Ramos (cell line): Measurements from ENCODE around the gene C1orf74.

Experiments
- in situ Hi-C: fragments of 300-500 bp; cut with MboI; formaldehyde crosslinking; loops from one replicate; pipeline ENCODE4 v1.14.3; 2022; ENCODE audit warnings: low sequenced_read_pairs; ENCODE audit not compliant: unreplicated experiment

The C1orf74 gene

DNA sequence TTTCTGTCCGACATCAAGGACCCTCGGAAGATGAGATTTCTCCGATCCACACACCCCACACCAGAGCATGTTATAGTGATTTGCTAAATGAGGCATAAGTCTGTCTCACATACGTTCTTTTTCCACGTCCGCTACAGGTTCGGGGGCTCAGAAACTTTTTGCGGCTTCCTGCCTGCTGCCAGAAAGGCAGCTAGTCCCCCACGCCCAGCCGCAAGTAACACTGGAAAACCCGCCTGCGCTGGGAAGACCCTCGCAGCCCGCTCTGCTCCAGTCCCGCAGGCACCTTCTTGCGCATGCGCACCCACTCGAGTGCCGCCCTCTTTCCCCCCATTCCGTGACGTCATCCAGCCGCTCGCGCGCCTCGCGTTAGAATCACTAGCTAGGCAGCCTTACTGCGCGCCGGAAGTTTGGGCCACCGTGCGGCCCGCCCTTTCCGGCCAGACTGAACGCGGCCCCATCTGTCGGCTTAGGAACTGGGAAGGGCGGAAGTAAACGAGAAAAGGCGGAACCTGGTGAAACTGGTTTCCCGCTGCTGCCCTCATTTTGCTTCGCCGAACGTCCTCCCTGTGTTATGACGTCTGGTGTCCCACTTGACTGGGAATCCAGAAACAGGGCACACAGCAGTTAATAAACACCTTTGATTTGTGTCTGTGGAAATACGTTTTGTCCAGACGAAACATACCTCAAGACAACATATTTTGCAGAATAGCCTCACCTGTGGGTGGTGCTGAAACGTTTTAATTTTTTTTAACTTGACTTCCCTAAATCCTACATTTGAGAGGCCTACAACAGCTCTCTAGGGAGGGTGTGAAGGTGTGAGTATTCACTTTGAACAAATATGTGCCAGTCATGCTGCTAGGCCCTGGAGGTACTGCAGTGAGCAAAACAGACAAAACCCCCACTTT lies at the start of gene C1orf74:
Gene C1orf74, minus strand, starts transcription at position 295 of the 905 bp plus-strand sequence. CDS start 925 bp downstream, outside the sequence.
- in situ Hi-C loops: no loop called here

DNA sequence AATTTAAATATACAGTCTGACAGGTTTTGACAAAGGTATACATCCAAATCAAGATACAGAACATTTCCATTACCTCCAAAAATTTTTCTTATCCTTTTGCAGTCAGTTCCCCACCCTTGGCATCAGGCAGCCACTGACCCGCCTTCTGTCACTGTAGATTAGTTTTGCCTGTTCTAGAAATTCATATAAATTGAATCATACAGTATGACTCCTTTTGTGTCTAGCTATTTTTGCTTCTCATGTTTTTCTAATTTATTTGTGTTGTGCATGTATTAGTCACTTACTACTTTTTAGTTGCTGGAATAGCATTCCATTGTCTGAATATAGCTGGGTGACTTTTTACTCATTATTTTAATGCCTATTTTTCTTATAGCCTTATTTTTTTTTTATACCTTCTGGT lies 47.3 kb upstream of the C1orf74 start:
- in situ Hi-C loops: no loop called here

DNA sequence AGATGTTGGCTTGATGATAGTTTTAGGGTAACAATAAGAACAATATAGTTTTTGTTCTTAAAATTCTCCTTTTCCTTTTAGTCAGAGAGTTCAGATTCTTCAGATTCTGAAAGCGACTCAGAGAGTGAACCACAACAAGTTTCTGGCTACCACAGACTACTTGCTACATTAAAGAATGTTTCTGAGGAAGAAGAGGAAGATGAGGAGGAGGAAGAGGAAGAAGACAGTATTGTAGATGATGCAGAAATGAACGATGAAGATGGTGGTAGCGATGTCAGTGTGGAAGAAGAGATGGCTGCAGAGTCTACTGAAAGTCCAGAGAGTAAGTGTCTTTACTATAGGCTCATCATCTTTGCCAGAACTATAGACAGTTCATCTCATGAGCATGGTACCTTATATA lies 46.4 kb upstream of the C1orf74 start:
- in situ Hi-C loops: no loop called here

DNA sequence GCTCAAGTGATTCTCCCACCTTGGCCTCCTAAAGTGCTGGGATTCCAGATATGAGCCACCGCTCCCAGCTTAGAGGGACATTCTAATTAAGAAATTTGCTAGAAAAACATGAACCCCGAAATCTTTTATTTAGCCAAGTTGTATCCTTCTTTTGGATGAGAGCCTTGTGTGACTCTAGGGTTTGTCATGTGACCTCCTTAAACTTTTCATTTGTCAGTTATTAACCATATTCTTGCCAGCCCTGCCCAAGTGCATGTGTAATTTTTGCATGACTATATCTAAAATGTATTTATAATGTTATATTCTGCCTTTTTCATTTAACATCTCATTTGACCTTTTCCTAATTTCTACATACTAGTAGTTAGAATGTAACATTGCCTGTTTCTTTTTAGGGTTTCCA lies 45.4 kb upstream of the C1orf74 start:
- in situ Hi-C loops: no loop called here

DNA sequence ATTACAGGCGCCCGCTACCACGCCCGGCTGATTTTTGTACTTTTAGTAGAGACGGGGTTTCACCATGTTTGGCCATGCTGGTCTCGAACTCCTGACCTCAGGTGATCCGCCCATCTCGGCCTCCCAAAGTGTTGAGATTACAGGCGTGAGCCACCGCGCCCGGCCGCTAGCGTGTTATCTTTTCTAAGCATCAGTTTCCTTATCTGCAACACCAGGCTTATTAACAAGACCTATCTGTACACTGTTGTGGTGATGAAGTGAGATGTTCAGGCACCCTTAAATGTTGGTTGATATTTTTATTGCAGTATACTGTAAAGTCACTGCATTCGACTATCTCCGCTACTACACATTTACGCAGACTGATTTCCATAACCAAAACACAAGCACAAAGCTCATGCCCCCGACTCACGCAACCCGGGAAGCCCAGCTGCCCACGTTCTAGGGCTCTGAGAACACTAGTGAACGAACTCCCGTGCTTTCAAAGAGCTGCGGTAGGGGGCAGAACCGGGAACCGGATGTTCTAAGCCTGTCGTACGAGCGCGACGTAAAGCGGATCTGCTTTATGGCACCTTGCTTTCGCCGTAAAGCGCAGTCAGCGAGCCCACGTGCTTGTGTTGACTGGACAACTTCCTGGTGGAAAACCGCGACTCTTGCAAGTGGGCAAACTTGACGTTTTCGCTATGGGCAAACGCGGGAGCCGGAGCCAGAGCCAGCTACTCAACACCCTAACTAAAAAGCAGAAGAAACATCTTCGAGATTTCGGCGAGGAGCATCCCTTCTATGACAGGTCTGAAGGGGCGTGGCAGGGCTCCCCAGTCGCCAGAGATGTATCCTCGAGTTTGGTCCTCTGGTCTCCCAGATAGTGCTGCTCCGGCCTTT lies 43.3 kb upstream of the C1orf74 start, which contains the start of gene UTP25:
Gene UTP25, plus strand, starts transcription at position 589 of the 879 bp plus-strand sequence. Its CDS starts 92 bp downstream, at position 681.
- in situ Hi-C loops: no loop called here

DNA sequence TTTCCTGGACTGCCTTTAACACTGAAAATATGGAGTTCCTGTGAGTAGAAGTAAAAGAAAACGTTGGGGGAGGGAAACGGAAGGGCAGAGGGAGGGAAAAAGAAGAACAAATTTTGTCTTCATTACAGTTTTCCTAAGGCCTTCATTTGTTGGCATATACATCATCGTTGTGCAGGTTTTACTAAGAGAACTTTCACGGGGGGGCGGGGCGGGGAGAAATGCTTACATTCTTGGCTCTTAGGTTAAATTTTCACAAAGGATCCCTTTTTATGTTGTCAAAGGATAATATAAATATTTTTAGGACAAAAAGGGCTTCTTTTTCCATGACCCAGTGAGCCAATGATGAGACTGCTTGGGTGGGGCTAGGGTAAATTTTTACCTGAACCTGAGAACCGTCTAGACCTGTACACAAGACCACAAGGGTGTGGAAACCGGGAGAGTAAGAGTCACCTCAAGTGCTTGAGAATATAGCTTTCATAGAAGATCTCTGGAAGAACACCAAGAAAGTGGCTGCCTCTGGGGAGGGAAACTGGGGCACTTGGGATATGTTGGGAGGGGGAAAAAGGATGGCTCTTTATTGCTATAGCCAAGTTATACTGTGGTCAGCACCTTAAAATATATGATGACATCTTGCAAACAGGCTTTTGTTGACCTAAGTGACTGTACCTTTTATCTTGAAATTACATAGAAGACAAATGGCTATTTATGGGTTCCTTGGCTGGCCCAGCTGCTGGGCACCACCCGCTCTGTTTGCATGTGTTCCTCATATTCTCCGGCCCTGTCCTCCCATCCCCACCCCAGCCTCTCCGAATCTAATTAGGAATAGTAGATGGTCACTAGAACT lies 41.5 kb upstream of the C1orf74 start:
- in situ Hi-C loops: no loop called here

DNA sequence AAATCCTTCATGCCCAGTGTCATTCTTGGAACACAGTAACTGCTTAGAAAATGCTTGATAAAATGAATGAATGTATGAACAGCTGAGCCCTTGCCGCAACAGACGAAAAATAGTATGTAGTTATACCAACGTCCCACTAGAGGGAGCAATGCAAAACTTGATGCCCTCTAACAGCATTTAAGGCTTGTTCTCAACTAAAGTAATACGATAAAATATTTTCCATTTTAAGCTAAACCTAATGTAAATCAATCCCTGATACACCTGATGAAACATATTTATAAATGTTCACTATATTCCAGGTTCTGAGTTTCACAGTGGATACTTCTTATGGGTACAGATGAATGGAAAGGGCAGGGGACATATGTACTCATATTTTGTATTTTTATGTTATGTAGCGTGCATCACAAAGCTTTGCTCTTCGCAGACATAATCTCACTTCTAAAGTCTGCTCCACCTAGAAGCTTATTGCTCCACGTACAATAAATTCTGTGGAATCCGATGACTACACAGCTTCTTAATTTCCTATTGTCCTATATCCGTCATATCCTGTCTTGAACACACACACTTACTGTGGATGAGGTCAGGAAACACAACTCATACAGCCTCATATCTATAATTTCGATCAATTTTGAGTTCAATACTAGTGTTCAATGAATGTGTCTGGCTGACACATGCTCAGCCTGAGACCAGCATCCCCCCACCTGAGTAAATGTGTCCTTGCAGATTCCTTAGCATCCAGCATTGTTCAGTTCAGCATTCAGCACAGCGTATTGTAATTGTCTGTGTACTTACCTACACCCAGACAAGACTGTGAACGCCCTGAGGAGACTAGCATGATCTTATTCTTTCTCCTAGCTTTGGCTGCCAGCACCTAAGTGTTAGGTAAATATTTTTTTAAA lies 39.0 kb upstream of the C1orf74 start:
- in situ Hi-C loops: no loop called here

DNA sequence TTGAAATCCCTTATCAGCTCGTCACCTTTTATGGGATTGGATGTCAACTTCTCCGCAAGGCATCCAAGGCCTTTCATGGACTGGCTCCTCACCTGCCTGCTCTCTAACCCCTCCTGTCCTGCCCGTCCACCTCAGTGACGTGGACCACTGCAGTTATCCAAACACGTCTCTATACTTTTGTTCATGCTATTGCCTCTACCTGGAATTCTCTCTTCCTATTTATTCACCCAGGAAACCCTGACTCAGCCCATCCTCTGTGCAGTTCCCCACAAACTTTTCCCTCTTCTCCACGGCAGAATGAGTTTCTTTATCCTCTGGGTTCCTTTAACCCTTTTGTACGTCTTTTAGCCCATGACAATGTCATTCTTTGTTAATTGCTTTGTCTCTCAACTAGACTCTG lies 38.3 kb upstream of the C1orf74 start:
- in situ Hi-C loops: no loop called here

DNA sequence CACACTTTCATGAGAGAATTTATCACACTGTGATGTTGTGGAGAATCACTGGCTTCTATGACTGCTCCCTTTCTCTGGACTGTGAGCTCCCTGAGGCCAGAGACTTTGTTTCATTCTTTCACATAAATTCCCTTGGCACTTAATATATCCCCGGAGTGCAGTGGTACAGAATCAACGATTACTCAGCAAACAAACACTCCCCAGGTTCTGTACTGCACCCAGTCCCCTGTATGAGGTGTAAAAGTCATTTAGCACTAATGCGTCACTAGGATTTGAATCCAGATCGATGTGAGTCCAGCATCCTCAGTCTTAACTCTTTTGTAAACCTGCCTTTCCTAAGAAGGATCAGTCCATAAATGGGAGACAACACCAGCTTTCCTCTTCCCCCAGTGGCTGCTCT lies 36.6 kb upstream of the C1orf74 start:
- in situ Hi-C loops: no loop called here

DNA sequence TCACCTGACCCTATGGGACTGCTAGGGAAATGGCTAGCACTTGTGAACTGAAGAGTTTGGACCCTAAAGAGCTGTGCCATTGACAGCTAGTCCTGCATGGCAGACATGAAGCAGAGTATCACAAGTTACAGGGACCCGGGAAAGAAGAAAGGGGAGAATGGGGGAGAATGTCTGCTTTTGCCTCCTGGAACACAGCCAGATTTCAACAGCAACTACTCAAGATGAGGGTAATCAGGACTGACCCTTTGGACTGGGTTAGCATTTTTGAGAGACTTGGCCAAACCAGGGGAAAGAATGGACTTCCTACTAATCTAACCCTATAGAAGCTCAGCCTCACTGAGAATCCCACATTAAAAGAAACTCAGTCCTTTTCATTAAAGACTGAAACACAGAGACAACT lies 34.7 kb upstream of the C1orf74 start:
- in situ Hi-C loops: no loop called here

DNA sequence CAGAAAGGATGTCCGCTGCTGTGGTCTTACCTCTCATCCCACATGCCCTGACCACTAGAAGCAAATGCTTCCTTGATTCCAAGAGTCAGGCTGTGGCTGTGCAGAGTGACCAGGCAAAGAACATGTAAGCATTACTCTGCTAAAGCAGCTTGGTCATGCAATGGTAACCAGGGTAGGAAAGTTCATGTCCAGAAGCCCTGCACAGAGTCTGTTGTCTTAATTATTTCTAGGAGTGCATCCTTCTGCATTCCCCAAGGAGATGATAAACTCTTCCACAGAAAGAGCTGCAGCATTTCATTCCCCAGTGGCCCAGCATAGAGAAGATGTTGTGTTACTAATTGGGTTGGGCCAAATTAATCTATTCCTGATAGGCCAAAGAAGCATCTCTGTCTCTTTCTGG lies 33.3 kb upstream of the C1orf74 start:
- in situ Hi-C loops: no loop called here

DNA sequence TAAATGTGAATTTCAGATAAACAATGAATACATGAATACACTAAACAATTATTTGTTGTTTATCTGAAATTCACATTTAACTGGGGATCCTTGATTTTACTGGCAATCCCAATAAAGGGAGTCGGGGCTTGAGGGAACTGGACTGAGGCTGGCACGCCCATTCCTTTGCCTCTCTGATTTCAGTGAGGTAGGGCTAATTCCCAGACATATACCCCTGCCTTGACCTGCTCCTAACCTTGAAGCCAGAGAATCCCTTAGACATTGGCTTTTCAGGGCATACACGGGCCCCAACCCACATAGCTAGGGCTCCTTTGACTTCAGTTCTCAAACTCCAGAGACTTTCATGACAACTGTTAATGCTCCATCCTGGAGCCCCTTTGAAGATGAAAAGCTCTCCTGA lies 32.6 kb upstream of the C1orf74 start:
- in situ Hi-C loops: no loop called here

DNA sequence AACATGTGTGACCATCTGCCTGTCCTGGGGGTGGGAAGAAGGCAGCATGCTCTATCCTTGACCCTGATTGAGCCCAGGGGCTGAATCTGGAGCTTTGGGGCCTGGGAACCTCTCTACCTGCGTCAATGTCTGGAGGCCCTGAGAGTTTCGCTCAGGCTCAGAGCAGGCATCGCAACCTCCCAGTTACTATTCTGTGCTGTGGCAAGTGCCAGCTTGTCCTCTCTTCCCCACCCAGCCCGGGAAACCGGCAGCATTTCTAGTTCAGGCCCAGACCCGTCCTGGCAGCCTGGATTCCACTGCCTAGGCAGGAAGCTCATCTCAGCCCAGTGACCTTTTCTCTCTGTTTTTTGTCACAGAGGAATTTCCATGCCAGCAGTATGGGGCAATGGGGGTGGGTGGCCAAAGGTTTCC lies 31.6 kb upstream of the C1orf74 start:
- in situ Hi-C loops: no loop called here

DNA sequence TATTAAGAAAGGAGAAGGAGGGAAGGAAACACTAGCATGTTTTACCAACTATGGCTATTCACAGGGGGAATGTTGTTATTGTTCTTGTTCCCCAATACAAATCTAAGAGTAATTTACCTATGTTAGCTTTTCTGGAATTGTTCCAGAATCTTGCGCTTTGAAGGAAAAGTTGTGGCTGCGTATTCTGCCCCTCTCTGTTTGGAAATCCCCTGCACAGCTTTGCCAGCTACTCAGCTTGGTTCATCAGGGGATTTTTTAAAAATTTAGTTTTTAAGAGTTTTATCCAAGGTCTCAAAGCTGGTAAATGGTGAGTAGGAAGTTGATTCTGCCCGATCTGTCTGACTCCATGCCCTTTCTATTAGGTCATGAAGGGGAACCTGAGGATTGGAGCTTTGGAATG lies 31.1 kb upstream of the C1orf74 start:
- in situ Hi-C loops: no loop called here

DNA sequence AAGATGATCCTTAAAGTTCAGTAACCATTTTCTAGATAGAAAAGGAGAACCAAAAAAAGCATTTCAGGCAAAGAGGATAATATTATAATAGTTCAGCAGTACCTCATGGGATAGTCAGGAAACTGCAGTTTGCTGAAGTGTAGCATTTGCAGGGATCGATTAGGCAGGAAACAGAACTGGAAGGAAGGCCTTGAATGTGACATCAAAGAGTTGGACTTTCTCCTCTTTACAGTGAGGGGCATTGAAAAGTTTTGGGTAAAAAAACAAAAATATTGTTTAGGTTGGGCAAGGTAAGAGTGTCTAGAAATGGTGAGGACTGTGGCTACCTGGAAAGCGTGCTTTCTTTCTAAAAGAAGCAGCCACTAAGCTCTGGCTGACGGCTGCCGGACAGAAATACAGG lies 29.5 kb upstream of the C1orf74 start:
- in situ Hi-C loops: no loop called here

DNA sequence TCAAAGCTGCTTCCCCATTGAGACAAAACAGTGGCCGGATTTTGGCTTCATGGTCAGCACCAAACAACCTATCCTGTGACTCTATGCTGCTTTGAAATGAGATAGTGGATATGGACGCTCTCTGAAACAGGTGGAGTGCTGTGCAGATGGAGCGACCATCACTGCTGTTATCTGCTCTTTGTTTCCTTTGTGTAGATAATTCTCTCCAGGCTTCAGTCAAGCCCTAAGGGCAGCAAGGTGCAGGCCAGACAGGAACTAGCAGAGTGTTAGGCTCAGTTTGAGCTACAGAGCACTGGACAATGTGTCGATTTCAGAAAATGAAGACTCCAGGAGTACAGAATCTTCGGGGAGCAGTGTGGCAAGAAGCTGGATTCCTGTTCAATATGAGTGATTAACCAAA lies 26.4 kb upstream of the C1orf74 start:
- in situ Hi-C loops: no loop called here

DNA sequence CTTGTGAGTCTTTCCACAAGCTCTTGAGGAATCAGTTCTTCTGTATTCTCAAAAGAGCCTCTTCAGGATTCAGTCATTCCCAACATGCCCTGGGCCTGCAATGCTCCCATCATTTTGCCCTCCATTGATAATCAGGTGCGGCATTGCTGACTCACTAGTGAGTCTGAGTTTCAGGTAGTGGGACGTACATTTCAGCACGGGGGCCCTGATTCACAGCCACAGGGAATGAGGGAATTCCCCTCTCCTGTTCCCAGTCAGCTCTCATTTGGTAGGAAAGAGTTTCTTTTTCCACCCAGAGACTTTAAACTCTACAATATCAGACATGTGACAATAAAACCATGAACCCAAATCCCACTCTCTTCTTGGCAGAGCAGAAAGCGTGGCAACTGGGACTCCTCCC lies 25.3 kb upstream of the C1orf74 start:
- in situ Hi-C loops: no loop called here

DNA sequence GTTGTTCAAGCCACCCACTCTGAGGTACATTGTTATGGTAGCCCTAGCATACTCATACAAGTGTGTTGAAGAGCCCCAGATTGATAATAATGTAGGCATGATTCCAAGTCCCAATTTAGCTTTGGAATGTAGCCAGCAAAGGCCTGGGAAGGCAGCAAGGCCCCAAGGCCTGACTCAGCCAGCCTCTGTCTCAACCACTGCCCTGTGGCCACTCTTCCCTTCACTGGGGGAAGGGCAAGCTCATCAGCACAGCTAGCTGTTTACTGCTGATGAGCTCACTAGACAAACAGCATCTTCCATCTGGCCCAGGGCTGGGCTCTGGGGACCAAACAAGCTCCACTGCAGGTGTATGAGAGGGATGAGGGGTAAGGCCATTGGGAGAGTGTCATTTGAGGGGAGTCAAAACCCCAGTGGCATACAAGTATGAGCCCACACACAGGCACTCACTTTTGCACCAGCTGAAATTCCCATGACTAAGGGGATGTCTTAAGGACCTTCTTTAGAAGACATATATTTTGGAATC lies 23.8 kb upstream of the C1orf74 start:
- in situ Hi-C loops: no loop called here

DNA sequence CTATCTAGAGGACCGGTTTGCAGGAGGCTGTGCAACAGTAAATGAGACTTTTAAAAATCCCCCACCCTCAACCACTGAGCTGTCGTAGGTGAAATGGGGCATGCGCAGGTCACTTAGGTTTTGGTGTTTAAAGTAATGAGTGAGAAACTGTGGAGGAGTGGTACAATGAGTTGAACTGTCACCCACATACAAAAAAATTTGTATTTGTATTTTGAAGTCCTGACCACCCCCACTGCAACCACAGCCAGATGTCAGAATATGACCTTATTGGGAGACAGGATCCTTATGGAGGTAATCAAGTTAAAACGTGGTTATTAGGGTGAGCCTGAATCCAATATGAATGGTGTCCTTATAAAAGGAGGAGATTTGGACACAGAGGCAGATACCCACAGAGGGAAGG lies 23.1 kb upstream of the C1orf74 start:
- in situ Hi-C loops: no loop called here
